Uterus (tissue), 2 donors: ENCODE results near the gene ORM2.

Source experiments
- CTCF ChIP-seq, 4 experiments: fragments of 200-600 bp in 2 of 4; fragments of 450-650 bp in 2 of 4; sonication (generic) in 2 of 4; IDR thresholded peaks; one replicate each; pipeline ENCODE4 v1.5.1; 2016 to 2019; ENCODE audit warnings: antibody characterized with exemption in 4 of 4, mild to moderate bottlenecking in 2 of 4, moderate library complexity in 1 of 4
- POLR2A ChIP-seq, 2 donors: fragments of 450-650 bp; IDR thresholded peaks; one replicate each; pipeline ENCODE4 v1.6.1; 2016; ENCODE audit warnings: antibody characterized with exemption in 2 of 2, mild to moderate bottlenecking in 1 of 2, moderate library complexity in 1 of 2

GRCh38 chr9:114287763-114288192 lies 41.9 kb upstream of the ORM2 start:
- no peak for TF ChIP-seq CTCF (IDR thresholded peaks at IDR 0.05)
- no peak for TF ChIP-seq POLR2A (IDR thresholded peaks at IDR 0.05)
